HEK293 (cell line): ENCODE measurements around the gene COPS9.

Experiments used
- CTCF ChIA-PET: fragments of 350-600 bp; formaldehyde crosslinking; extraction: SDS; loops from one replicate; lab custom pipeline; 2021; ENCODE audit warnings: antibody characterized with exemption; lab: Yijun Ruan, JAX
- POLR2A ChIA-PET: fragments of 300-600 bp; formaldehyde crosslinking; extraction: SDS; loops from one replicate; lab custom pipeline; 2020; ENCODE audit warnings: antibody characterized with exemption, inconsistent platforms; lab: Yijun Ruan, JAX
- H3K27ac ChIP-seq: fragments of 200-500 bp; sonication (Bioruptor generic); 2 replicates; pipeline ENCODE4 v1.5.1; 2014; ENCODE audit warnings: low read depth, low read length, control low read depth, inconsistent platforms; ENCODE audit errors: extremely low read depth
- H3K36me3 ChIP-seq, 2 experiments: fragments of 200-500 bp in 1 of 2; sonication (Bioruptor generic) in 1 of 2; 1 replicate in 1 of 2; 2 replicates in 1 of 2; pipeline ENCODE4 v1.5.1; 2014 to 2017; ENCODE audit warnings: inconsistent platforms in 2 of 2, low read length in 2 of 2; ENCODE audit not compliant: control insufficient read depth in 2 of 2, insufficient read depth in 1 of 2
- H3K4me1 ChIP-seq: fragments of 200-500 bp; sonication (Bioruptor generic); 2 replicates; pipeline ENCODE4 v1.5.1; 2014; ENCODE audit warnings: mild to moderate bottlenecking, low read length, inconsistent platforms; ENCODE audit not compliant: control insufficient read depth, insufficient read depth
- H3K4me3 ChIP-seq: 2 replicates; pipeline ENCODE4 v1.5.1; 2011; ENCODE audit warnings: low read depth, mild to moderate bottlenecking, control low read depth, low read length, moderate library complexity
- H3K9me3 ChIP-seq: fragments of 200-500 bp; sonication (Bioruptor generic); 2 replicates; pipeline ENCODE4 v1.5.1; 2014; ENCODE audit warnings: low read depth, low read length, inconsistent platforms; ENCODE audit not compliant: control insufficient read depth, insufficient read depth
- GFI1B ChIP-seq: fragments of 450-650 bp; formaldehyde crosslinking; IDR thresholded peaks from 2 replicates; pipeline ENCODE4 v1.5.1; 2016; ENCODE audit warnings: missing biosample characterization, missing genetic modification characterization
- GLIS1 ChIP-seq: fragments of 450-650 bp; formaldehyde crosslinking; IDR thresholded peaks from 2 replicates; pipeline ENCODE4 v1.5.1; 2016; ENCODE audit warnings: missing biosample characterization, missing genetic modification characterization
- KLF1 ChIP-seq: fragments of 450-650 bp; formaldehyde crosslinking; IDR thresholded peaks from 2 replicates; pipeline ENCODE4 v1.5.1; 2016; ENCODE audit warnings: missing biosample characterization, missing genetic modification characterization
- KLF17 ChIP-seq: fragments of 450-650 bp; formaldehyde crosslinking; IDR thresholded peaks from 2 replicates; pipeline ENCODE4 v1.5.1; 2016; ENCODE audit warnings: missing biosample characterization, missing genetic modification characterization
- KLF8 ChIP-seq: fragments of 450-650 bp; formaldehyde crosslinking; IDR thresholded peaks from 2 replicates; pipeline ENCODE4 v1.5.1; 2016; ENCODE audit warnings: missing biosample characterization, missing genetic modification characterization
- REST ChIP-seq: fragments of 450-650 bp; formaldehyde crosslinking; IDR thresholded peaks from 2 replicates; pipeline ENCODE4 v1.5.1; 2016; ENCODE audit warnings: missing biosample characterization, missing genetic modification characterization
- YY1 ChIP-seq: fragments of 450-650 bp; formaldehyde crosslinking; IDR thresholded peaks from 2 replicates; pipeline ENCODE4 v1.5.1; 2018; ENCODE audit warnings: missing biosample characterization, missing genetic modification characterization
- ZBTB20 ChIP-seq: fragments of 450-650 bp; formaldehyde crosslinking; IDR thresholded peaks from 2 replicates; pipeline ENCODE4 v1.5.1; 2016; ENCODE audit warnings: missing biosample characterization, missing genetic modification characterization
- ZBTB8A ChIP-seq: fragments of 450-650 bp; formaldehyde crosslinking; IDR thresholded peaks from 2 replicates; pipeline ENCODE4 v1.5.1; 2016; ENCODE audit warnings: missing biosample characterization, missing genetic modification characterization
- ZFP69B ChIP-seq: fragments of 450-650 bp; formaldehyde crosslinking; IDR thresholded peaks from 2 replicates; pipeline ENCODE4 v1.5.1; 2016; ENCODE audit warnings: missing biosample characterization, missing genetic modification characterization
- ZNF175 ChIP-seq: fragments of 450-650 bp; formaldehyde crosslinking; IDR thresholded peaks from 2 replicates; pipeline ENCODE4 v1.5.1; 2016; ENCODE audit warnings: missing biosample characterization, missing genetic modification characterization
- ZNF302 ChIP-seq: fragments of 450-650 bp; formaldehyde crosslinking; IDR thresholded peaks from 2 replicates; pipeline ENCODE4 v1.5.1; 2016; ENCODE audit warnings: missing biosample characterization, missing genetic modification characterization, low read depth
- ZNF350 ChIP-seq: fragments of 450-650 bp; formaldehyde crosslinking; IDR thresholded peaks from 2 replicates; pipeline ENCODE4 v1.5.0; 2017; ENCODE audit warnings: missing biosample characterization, mild to moderate bottlenecking, missing genetic modification characterization
- ZNF354C ChIP-seq: fragments of 450-650 bp; formaldehyde crosslinking; IDR thresholded peaks from 2 replicates; pipeline ENCODE4 v1.5.1; 2016; ENCODE audit warnings: missing biosample characterization, missing genetic modification characterization, low read depth, borderline replicate concordance
- ZNF391 ChIP-seq: fragments of 450-650 bp; formaldehyde crosslinking; IDR thresholded peaks from 2 replicates; pipeline ENCODE4 v1.5.1; 2016; ENCODE audit warnings: low read depth, missing biosample characterization, missing genetic modification characterization, borderline replicate concordance
- ZNF433 ChIP-seq: fragments of 450-650 bp; formaldehyde crosslinking; IDR thresholded peaks from 2 replicates; pipeline ENCODE4 v1.5.1; 2016; ENCODE audit warnings: missing biosample characterization, missing genetic modification characterization, low read depth
- ZNF530 ChIP-seq: fragments of 450-650 bp; formaldehyde crosslinking; IDR thresholded peaks from 2 replicates; pipeline ENCODE4 v1.5.1; 2016; ENCODE audit warnings: low read depth, missing biosample characterization, missing genetic modification characterization
- ZNF544 ChIP-seq: fragments of 450-650 bp; formaldehyde crosslinking; IDR thresholded peaks from 2 replicates; pipeline ENCODE4 v1.5.0; 2017; ENCODE audit warnings: missing biosample characterization, missing genetic modification characterization
- ZNF600 ChIP-seq: fragments of 450-650 bp; formaldehyde crosslinking; IDR thresholded peaks from 2 replicates; pipeline ENCODE4 v1.5.1; 2016; ENCODE audit warnings: missing biosample characterization, missing genetic modification characterization
- ZNF610 ChIP-seq: fragments of 450-650 bp; formaldehyde crosslinking; IDR thresholded peaks from 2 replicates; pipeline ENCODE4 v1.5.1; 2016; ENCODE audit warnings: missing biosample characterization, missing genetic modification characterization, borderline replicate concordance
- ZNF654 ChIP-seq: fragments of 450-650 bp; formaldehyde crosslinking; IDR thresholded peaks from 2 replicates; pipeline ENCODE4 v1.5.1; 2016; ENCODE audit warnings: low read depth, missing biosample characterization, missing genetic modification characterization
- ZNF658 ChIP-seq: fragments of 450-650 bp; formaldehyde crosslinking; IDR thresholded peaks from 2 replicates; pipeline ENCODE4; 2016; ENCODE audit warnings: missing biosample characterization, missing genetic modification characterization
- ZNF701 ChIP-seq: fragments of 450-650 bp; formaldehyde crosslinking; IDR thresholded peaks from 2 replicates; pipeline ENCODE4 v1.5.1; 2016; ENCODE audit warnings: missing biosample characterization, missing genetic modification characterization
- ZNF704 ChIP-seq: fragments of 450-650 bp; formaldehyde crosslinking; IDR thresholded peaks from 2 replicates; pipeline ENCODE4 v1.5.1; 2016; ENCODE audit warnings: missing biosample characterization, missing genetic modification characterization
- ZSCAN4 ChIP-seq: fragments of 450-650 bp; formaldehyde crosslinking; IDR thresholded peaks from 2 replicates; pipeline ENCODE4 v1.5.1; 2017; ENCODE audit warnings: missing biosample characterization, missing genetic modification characterization

COPS9 gene

GRCh38 chr2:240144649-240145261 lies 8.7 kb upstream of the COPS9 start:
- Histone ChIP-seq H3K9me3 (no peaks in the 10 kb centered on the region), H3K4me1 (no peaks in the 10 kb centered on the region), H3K36me3 (no peaks in the 10 kb centered on the region), H3K27ac (no peak overlapping the region), H3K4me3 (no peak overlapping the region)
- ChIA-PET POLR2A (no interaction called here), CTCF (interaction anchor here (0.6 to 5.3 kb wide), 17 partner anchors 11 to 326 kb away, joined by 3 to 123 read pairs (median 4); no protein-coding TSS in a partner anchor)
- TF ChIP-seq ZNF658 (tag by site-specific recombination), result no peak
- no peak for TF ChIP-seq ZNF354C
- TF ChIP-seq GLIS1 (tag by site-specific recombination), result no peak

GRCh38 chr2:240143801-240144648 lies 7.9 kb upstream of the COPS9 start:
- ChIA-PET POLR2A (interaction anchor here (1.1 kb wide), 1 partner anchor 119 kb away, joined by 3 read pairs; the partner anchor contains the start of gene NDUFA10), CTCF (interaction anchor here (0.5 to 5.3 kb wide), 25 partner anchors 10 to 1112 kb away, joined by 3 to 123 read pairs (median 4); no protein-coding TSS in a partner anchor)
- Histone ChIP-seq H3K27ac (no peak overlapping the region), H3K9me3 (no peaks in the 10 kb centered on the region), H3K4me1 (no peaks in the 10 kb centered on the region), H3K4me3 (no peak overlapping the region), H3K36me3 (no peaks in the 10 kb centered on the region)
- TF ChIP-seq ZSCAN4 (tag by site-specific recombination) (no peak), ZBTB20 (tag by site-specific recombination) (no peak), KLF17 (tag by site-specific recombination) (no peak), ZNF433 (tag by site-specific recombination) (no peak), ZNF175 (tag by site-specific recombination) (no peak), ZNF654 (peak; percentile 74), ZNF391 (tag by site-specific recombination) (no peak), REST (tag by site-specific recombination) (no peak), ZNF704 (tag by site-specific recombination) (no peak), ZNF544 (tag by site-specific recombination) (no peak), YY1 (tag by site-specific recombination) (no peak), GLIS1 (tag by site-specific recombination) (no peak), ZNF600 (tag by site-specific recombination) (no peak), GFI1B (tag by site-specific recombination) (no peak), ZFP69B (tag by site-specific recombination) (peak; percentile 67; the same call in 1 of the 2 replicates), ZNF701 (no peak), KLF8 (tag by site-specific recombination) (no peak), ZNF610 (tag by site-specific recombination) (no peak), ZBTB8A (tag by site-specific recombination) (0 out of 2 replicates have a peak, but pooled peaks have one; percentile 27), ZNF302 (tag by site-specific recombination) (no peak), ZNF530 (tag by site-specific recombination) (no peak), KLF1 (no peak), ZNF350 (no peak)
